HepG2 (cell line): Measurements from ENCODE around the gene ATP2B2. TPM values are rescaled to one million over a fixed set of nuclear protein-coding genes. Genes with fewer than 3 reads are reported as not detected.
A peak's percentile ranks its signal among the peaks of the same experiment; 100 is the strongest.

Experiments used
- DNMT3B ChIP-seq: conservative IDR thresholded peaks from 2 replicates; pipeline ENCODE4 v1.6.1; 2016; ENCODE audit warnings: missing biosample characterization, control low read depth
- HNF4A ChIP-seq: sonication (generic); formaldehyde crosslinking; IDR thresholded peaks from 2 replicates; pipeline ENCODE4 v1.4.0; 2020; ENCODE audit warnings: missing genetic modification reagents
- KDM3A ChIP-seq: IDR thresholded peaks from 2 replicates; pipeline ENCODE4 v1.6.1; 2018; ENCODE audit warnings: low read depth, missing compliant biosample characterization
- MATR3 ChIP-seq: sonication (generic); formaldehyde crosslinking; IDR thresholded peaks from 2 replicates; pipeline ENCODE4 v1.4.0; 2020; ENCODE audit warnings: missing genetic modification reagents
- MXD4 ChIP-seq: IDR thresholded peaks from 2 replicates; pipeline ENCODE4 v1.6.1; 2016; ENCODE audit warnings: mild to moderate bottlenecking, missing biosample characterization, missing genetic modification reagents
- PITX1 ChIP-seq: sonication (generic); formaldehyde crosslinking; IDR thresholded peaks from 2 replicates; pipeline ENCODE4 v1.5.1; 2020; ENCODE audit warnings: mild to moderate bottlenecking, missing genetic modification reagents
- REL ChIP-seq: sonication (generic); formaldehyde crosslinking; conservative IDR thresholded peaks from 2 replicates; pipeline ENCODE4 v1.8.0; 2022; ENCODE audit warnings: mild to moderate bottlenecking, missing genetic modification reagents, moderate library complexity
- SAFB2 ChIP-seq: sonication (generic); formaldehyde crosslinking; IDR thresholded peaks from 2 replicates; pipeline ENCODE4 v1.5.1; 2020; ENCODE audit warnings: missing genetic modification reagents, low read depth, mild to moderate bottlenecking, borderline replicate concordance
- SP140L ChIP-seq: sonication (generic); formaldehyde crosslinking; IDR thresholded peaks from 2 replicates; pipeline ENCODE4 v1.4.0; 2020; ENCODE audit warnings: missing genetic modification reagents, borderline replicate concordance
- ZFYVE20 ChIP-seq: sonication (generic); formaldehyde crosslinking; IDR thresholded peaks from 2 replicates; pipeline ENCODE4 v1.8.0; 2023; ENCODE audit warnings: low read depth, mild to moderate bottlenecking, moderate library complexity, missing genetic modification reagents, borderline replicate concordance
- ZNF136 ChIP-seq: sonication (generic); formaldehyde crosslinking; IDR thresholded peaks from 2 replicates; pipeline ENCODE4 v1.8.1; 2022; ENCODE audit warnings: low read depth, mild to moderate bottlenecking, moderate library complexity, missing genetic modification reagents
- ZNF496 ChIP-seq: sonication (generic); formaldehyde crosslinking; IDR thresholded peaks from 2 replicates; pipeline ENCODE4 v1.8.1; 2023; ENCODE audit warnings: mild to moderate bottlenecking, moderate library complexity, missing genetic modification reagents; ENCODE audit not compliant: insufficient replicate concordance
- ZNF543 ChIP-seq: sonication (generic); formaldehyde crosslinking; IDR thresholded peaks from 2 replicates; pipeline ENCODE4 v1.4.0; 2020; ENCODE audit warnings: mild to moderate bottlenecking, missing genetic modification reagents
- ZNF563 ChIP-seq: sonication (generic); formaldehyde crosslinking; IDR thresholded peaks from 2 replicates; pipeline ENCODE4 v1.8.0; 2022; ENCODE audit warnings: mild to moderate bottlenecking, moderate library complexity, missing genetic modification reagents
- ZNF644 ChIP-seq: IDR thresholded peaks from 2 replicates; pipeline ENCODE4 v1.6.1; 2016; ENCODE audit warnings: low read depth
- ZNF782 ChIP-seq: sonication (generic); formaldehyde crosslinking; IDR thresholded peaks from 2 replicates; pipeline ENCODE4 v1.4.0; 2020; ENCODE audit warnings: missing genetic modification reagents, mild to moderate bottlenecking, borderline replicate concordance
- polyA plus RNA-seq, 8 experiments: library from polyadenylated mRNA; depleted of rRNA in 3 of 8; stranded (reverse) in 7 of 8; unstranded in 1 of 8; fragments of >200 nt; fragmentation: Illumina TruSeq in 4 of 8; extraction: Trizol in 4 of 8; gene quantifications; 2 replicates each; pipeline versions ENCODE4 v1.2.1 to v1.2.3, GENCODE V29; 2011 to 2016; ENCODE audit warnings: low read depth in 4 of 8, missing spikeins in 1 of 8, mixed read lengths in 1 of 8; ENCODE audit not compliant: insufficient read depth in 1 of 8
- total RNA-seq, 5 experiments: library from RNA; depleted of rRNA; stranded (reverse); fragments of >200 nt; fragmentation: Illumina TruSeq; extraction: Trizol; gene quantifications; 2 replicates each; pipeline ENCODE4 v1.2.3, GENCODE V29; 2016; ENCODE audit warnings: low read depth in 1 of 5
- TF ChIP-seq, protein P1 (sequence below): sonication (generic); formaldehyde crosslinking; IDR thresholded peaks from 2 replicates; pipeline ENCODE4 v1.4.0; 2020; ENCODE audit warnings: mild to moderate bottlenecking, missing genetic modification reagents
- TF ChIP-seq, protein P2 (sequence below): sonication (generic); formaldehyde crosslinking; IDR thresholded peaks from 2 replicates; pipeline ENCODE4 v1.5.0; 2020; ENCODE audit warnings: missing genetic modification reagents
- TF ChIP-seq, protein P3 (sequence below): fragments of 450-650 bp; IDR thresholded peaks from 2 replicates; pipeline ENCODE4 v1.6.1; 2017; ENCODE audit warnings: mild to moderate bottlenecking
- TF ChIP-seq, protein P4 (sequence below): IDR thresholded peaks from 2 replicates; pipeline ENCODE4 v1.6.1; 2016; ENCODE audit warnings: missing compliant biosample characterization, missing genetic modification reagents, borderline replicate concordance
- TF ChIP-seq, protein P5 (sequence below): sonication (generic); formaldehyde crosslinking; IDR thresholded peaks from 2 replicates; pipeline ENCODE4 v1.4.0; 2020; ENCODE audit warnings: missing genetic modification reagents, borderline replicate concordance

Gene ATP2B2
- total and polyA plus RNA-seq, 2 of the 13 experiments (the other 11 are each of a cell fraction or from before 2014, with no cell fraction given): 1.5 to 2.3 TPM

DNA sequence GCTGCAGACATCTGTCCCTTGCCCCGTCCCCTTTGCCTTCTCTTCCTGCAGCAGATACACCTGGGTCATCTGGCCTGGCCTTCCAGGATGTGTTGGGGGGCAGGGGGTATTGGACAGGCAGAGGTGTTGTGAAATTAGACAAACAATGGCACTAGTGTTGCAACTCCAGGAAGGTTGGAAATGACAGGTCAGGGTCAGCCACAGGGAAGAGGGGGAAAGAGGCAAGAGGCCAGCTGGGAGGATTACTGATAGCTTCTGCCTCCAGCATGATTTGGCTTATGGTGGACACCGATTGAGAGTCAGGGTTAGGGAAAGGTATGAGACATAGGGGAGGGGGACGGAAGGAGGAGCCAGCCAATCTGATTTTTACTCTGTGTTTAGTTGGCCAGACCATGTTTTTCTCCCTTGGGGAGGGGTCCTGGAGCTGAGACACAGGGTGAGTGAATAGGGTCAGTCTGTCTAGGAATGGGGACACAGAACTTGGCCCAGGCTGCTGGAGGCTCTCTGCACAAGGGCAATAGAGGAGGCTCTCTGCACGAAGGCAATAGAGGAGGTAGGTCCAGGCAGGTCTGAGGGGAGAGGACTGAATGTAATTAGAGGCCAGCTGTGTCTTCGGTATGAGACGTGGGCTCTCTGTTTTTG, 3.4 kb upstream of the ATP2B2 start (continued):
- TF ChIP-seq, protein P1, sequence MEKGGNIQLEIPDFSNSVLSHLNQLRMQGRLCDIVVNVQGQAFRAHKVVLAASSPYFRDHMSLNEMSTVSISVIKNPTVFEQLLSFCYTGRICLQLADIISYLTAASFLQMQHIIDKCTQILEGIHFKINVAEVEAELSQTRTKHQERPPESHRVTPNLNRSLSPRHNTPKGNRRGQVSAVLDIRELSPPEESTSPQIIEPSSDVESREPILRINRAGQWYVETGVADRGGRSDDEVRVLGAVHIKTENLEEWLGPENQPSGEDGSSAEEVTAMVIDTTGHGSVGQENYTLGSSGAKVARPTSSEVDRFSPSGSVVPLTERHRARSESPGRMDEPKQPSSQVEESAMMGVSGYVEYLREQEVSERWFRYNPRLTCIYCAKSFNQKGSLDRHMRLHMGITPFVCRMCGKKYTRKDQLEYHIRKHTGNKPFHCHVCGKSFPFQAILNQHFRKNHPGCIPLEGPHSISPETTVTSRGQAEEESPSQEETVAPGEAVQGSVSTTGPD (CRISPR knock-in tag): no peak
- TF ChIP-seq ZNF782 (CRISPR knock-in tag): no peak
- no peak for TF ChIP-seq SAFB2 (CRISPR knock-in tag)
- TF ChIP-seq, protein P2, sequence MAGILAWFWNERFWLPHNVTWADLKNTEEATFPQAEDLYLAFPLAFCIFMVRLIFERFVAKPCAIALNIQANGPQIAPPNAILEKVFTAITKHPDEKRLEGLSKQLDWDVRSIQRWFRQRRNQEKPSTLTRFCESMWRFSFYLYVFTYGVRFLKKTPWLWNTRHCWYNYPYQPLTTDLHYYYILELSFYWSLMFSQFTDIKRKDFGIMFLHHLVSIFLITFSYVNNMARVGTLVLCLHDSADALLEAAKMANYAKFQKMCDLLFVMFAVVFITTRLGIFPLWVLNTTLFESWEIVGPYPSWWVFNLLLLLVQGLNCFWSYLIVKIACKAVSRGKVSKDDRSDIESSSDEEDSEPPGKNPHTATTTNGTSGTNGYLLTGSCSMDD (CRISPR knock-in tag): no peak
- peak; percentile 73; the same call in 1 of the 2 replicates for TF ChIP-seq SP140L (CRISPR knock-in tag)
- peak; percentile 96 for TF ChIP-seq KDM3A (CRISPR knock-in tag)
- TF ChIP-seq ZNF496 (CRISPR knock-in tag): no peak
- TF ChIP-seq PITX1 (CRISPR knock-in tag): peak; percentile 99
- TF ChIP-seq, protein P3, sequence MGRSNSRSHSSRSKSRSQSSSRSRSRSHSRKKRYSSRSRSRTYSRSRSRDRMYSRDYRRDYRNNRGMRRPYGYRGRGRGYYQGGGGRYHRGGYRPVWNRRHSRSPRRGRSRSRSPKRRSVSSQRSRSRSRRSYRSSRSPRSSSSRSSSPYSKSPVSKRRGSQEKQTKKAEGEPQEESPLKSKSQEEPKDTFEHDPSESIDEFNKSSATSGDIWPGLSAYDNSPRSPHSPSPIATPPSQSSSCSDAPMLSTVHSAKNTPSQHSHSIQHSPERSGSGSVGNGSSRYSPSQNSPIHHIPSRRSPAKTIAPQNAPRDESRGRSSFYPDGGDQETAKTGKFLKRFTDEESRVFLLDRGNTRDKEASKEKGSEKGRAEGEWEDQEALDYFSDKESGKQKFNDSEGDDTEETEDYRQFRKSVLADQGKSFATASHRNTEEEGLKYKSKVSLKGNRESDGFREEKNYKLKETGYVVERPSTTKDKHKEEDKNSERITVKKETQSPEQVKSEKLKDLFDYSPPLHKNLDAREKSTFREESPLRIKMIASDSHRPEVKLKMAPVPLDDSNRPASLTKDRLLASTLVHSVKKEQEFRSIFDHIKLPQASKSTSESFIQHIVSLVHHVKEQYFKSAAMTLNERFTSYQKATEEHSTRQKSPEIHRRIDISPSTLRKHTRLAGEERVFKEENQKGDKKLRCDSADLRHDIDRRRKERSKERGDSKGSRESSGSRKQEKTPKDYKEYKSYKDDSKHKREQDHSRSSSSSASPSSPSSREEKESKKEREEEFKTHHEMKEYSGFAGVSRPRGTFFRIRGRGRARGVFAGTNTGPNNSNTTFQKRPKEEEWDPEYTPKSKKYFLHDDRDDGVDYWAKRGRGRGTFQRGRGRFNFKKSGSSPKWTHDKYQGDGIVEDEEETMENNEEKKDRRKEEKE: no peak
- peak; percentile 84; the same call in 1 of the 2 replicates for TF ChIP-seq ZNF543 (CRISPR knock-in tag)
- peak; percentile 53; the same call in 1 of the 2 replicates for TF ChIP-seq ZNF563
- no peak for TF ChIP-seq MATR3 (CRISPR knock-in tag)
- TF ChIP-seq, protein P4, sequence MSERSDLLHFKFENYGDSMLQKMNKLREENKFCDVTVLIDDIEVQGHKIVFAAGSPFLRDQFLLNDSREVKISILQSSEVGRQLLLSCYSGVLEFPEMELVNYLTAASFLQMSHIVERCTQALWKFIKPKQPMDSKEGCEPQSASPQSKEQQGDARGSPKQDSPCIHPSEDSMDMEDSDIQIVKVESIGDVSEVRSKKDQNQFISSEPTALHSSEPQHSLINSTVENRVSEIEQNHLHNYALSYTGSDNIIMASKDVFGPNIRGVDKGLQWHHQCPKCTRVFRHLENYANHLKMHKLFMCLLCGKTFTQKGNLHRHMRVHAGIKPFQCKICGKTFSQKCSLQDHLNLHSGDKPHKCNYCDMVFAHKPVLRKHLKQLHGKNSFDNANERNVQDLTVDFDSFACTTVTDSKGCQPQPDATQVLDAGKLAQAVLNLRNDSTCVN (CRISPR knock-in tag): peak; percentile 25; the same call in 1 of the 2 replicates
- TF ChIP-seq ZFYVE20 (CRISPR knock-in tag): no peak
- no peak for TF ChIP-seq ZNF136
- peak; percentile 86 for TF ChIP-seq MXD4
- TF ChIP-seq DNMT3B (CRISPR knock-in tag): no peak
- TF ChIP-seq, protein P5, sequence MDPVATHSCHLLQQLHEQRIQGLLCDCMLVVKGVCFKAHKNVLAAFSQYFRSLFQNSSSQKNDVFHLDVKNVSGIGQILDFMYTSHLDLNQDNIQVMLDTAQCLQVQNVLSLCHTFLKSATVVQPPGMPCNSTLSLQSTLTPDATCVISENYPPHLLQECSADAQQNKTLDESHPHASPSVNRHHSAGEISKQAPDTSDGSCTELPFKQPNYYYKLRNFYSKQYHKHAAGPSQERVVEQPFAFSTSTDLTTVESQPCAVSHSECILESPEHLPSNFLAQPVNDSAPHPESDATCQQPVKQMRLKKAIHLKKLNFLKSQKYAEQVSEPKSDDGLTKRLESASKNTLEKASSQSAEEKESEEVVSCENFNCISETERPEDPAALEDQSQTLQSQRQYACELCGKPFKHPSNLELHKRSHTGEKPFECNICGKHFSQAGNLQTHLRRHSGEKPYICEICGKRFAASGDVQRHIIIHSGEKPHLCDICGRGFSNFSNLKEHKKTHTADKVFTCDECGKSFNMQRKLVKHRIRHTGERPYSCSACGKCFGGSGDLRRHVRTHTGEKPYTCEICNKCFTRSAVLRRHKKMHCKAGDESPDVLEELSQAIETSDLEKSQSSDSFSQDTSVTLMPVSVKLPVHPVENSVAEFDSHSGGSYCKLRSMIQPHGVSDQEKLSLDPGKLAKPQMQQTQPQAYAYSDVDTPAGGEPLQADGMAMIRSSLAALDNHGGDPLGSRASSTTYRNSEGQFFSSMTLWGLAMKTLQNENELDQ (CRISPR knock-in tag): no peak
- 0 out of 2 replicates have a peak, but pooled peaks have one; percentile 64 for TF ChIP-seq REL (CRISPR knock-in tag)
- TF ChIP-seq HNF4A: peak; percentile 95
- TF ChIP-seq ZNF644 (CRISPR knock-in tag): peak; percentile 85
